ENCODE measurements around the gene COL27A1. TPM values are rescaled to one million over a fixed set of nuclear protein-coding genes. Genes with fewer than 3 reads are reported as not detected.

The COL27A1 gene
- total RNA-seq, 1 donor, result 0.21 TPM

- no peaks in the 10 kb centered on the region for H3K9me3 ChIP-seq (ENCODE audit: low read depth, low read length)
- H3K27me3 ChIP-seq (ENCODE audit: insufficient read depth, low read length), result no peaks in the 10 kb centered on the region
- H3K4me1 ChIP-seq (ENCODE audit: insufficient read depth, low read length), result no peaks in the 10 kb centered on the region
- H3K4me3 ChIP-seq (ENCODE audit: low read length), result no peak overlapping the region
These were observed 81.9 kb downstream of the COL27A1 start for GRCh38 chr9:114237247-114237646.

GRCh38 chr9:114237781-114238180, 82.4 kb downstream of the COL27A1 start:
- Histone ChIP-seq H3K27me3 (ENCODE audit: insufficient read depth, low read length) (no peaks in the 10 kb centered on the region), H3K4me1 (ENCODE audit: insufficient read depth, low read length) (no peaks in the 10 kb centered on the region), H3K9me3 (ENCODE audit: low read depth, low read length) (no peaks in the 10 kb centered on the region)

DNA sequence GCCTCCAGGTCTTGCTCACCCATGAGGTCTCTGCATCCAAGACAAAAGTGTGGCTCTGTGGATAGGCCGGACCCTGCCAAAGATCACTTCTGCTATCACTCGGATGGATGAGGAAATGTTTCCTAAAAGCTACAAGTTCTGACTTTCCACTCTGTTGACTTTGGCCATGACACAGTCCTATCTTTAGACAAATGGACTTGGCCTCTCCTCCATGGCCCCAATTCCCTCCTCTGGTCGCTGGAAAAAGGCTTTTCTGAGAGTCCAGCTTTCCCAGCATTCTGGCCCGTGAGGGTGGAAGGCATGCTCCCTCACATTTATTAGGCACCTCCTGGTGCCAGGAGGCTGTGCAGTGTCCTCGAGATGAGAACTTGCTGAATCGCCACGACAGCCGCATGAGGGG, 83.1 kb downstream of the COL27A1 start:
- Histone ChIP-seq H3K9me3 (ENCODE audit: low read depth, low read length) (no peaks in the 10 kb centered on the region), H3K27me3 (ENCODE audit: insufficient read depth, low read length) (no peaks in the 10 kb centered on the region), H3K4me1 (ENCODE audit: insufficient read depth, low read length) (no peaks in the 10 kb centered on the region), H3K4me3 (ENCODE audit: low read length) (no peak overlapping the region)

More at GRCh38 chr9:114237781-114238180, 82.4 kb downstream of the COL27A1 start:
- H3K4me3 ChIP-seq (ENCODE audit: low read length), result no peak overlapping the region

- no peaks in the 10 kb centered on the region for H3K9me3 ChIP-seq (ENCODE audit: low read depth, low read length)
- H3K27me3 ChIP-seq (ENCODE audit: insufficient read depth, low read length), result no peaks in the 10 kb centered on the region
- H3K4me3 ChIP-seq (ENCODE audit: low read length), result no peak overlapping the region
- no peaks in the 10 kb centered on the region for H3K4me1 ChIP-seq (ENCODE audit: insufficient read depth, low read length)
These were observed 83.8 kb downstream of the COL27A1 start for GRCh38 chr9:114238891-114239875.

DNA sequence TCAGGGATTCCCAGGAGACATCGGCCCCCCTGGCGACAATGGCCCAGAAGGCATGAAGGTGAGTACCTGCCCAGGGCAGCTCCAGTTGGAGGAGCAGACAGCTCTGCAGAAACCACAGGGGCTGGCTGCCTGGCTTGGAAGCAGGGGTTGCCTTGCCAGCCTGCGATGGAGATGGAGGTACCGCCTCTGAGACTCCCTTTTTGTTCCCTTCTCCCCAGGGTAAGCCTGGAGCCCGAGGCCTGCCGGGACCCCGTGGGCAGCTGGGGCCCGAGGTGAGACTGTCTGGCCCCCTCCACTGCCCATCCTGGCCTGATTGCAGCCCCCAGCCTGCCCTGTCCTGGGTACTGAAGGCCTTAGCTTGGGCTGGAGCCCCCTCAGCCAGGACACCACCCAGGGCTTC, 84.9 kb downstream of the COL27A1 start:
- Histone ChIP-seq H3K9me3 (ENCODE audit: low read depth, low read length) (no peaks in the 10 kb centered on the region), H3K27me3 (ENCODE audit: insufficient read depth, low read length) (no peaks in the 10 kb centered on the region), H3K4me3 (ENCODE audit: low read length) (no peak overlapping the region), H3K4me1 (ENCODE audit: insufficient read depth, low read length) (no peaks in the 10 kb centered on the region)

GRCh38 chr9:114240647-114241558, 85.6 kb downstream of the COL27A1 start:
- H3K4me1 ChIP-seq (ENCODE audit: insufficient read depth, low read length), result no peaks in the 10 kb centered on the region
- no peak overlapping the region for H3K4me3 ChIP-seq (ENCODE audit: low read length)
- H3K27me3 ChIP-seq (ENCODE audit: insufficient read depth, low read length), result no peaks in the 10 kb centered on the region
- no peaks in the 10 kb centered on the region for H3K9me3 ChIP-seq (ENCODE audit: low read depth, low read length)

DNA sequence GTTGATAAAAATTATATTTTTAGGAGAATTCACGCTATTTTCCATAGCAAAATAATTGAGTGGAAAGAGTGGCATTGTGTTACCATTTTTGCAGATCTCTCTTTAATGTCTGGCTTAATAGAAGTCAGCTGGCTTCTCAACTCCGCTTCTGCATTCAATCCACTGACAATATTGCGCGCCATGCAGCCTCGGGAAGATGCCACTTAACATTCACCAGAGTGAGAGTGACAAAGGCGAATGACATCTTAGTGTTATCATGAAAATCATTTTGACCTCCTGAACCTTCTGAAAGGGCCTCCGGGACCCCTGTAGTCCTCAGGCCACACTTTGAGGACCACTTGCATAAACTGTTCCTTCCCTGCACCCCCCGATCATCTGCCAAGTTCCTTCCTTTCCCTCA, 87.5 kb downstream of the COL27A1 start:
- no peak overlapping the region for H3K4me3 ChIP-seq (ENCODE audit: low read length)
- no peaks in the 10 kb centered on the region for H3K27me3 ChIP-seq (ENCODE audit: insufficient read depth, low read length)
- no peaks in the 10 kb centered on the region for H3K4me1 ChIP-seq (ENCODE audit: insufficient read depth, low read length)
- no peaks in the 10 kb centered on the region for H3K9me3 ChIP-seq (ENCODE audit: low read depth, low read length)

DNA sequence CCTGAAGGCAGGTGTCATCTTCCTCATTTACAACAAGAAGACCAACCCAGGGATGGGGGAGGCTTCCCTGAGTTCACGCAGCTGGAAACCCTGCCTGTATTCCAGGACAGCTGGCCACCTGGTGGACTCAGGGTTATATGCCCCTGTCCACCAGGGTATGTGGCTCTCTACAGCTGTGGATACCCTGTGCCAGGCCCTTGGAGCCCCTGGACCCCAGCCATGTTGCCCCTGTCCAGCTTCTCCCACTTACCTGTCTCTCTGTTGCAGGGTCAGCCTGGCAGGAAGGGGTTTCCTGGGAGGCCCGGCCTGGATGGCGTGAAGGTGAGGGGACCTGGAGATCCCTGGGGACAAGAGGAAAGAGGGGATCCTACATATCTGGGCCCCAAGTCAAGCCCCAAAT, 87.9 kb downstream of the COL27A1 start:
- no peak overlapping the region for H3K4me3 ChIP-seq (ENCODE audit: low read length)
- no peaks in the 10 kb centered on the region for H3K27me3 ChIP-seq (ENCODE audit: insufficient read depth, low read length)
- no peaks in the 10 kb centered on the region for H3K9me3 ChIP-seq (ENCODE audit: low read depth, low read length)
- no peaks in the 10 kb centered on the region for H3K4me1 ChIP-seq (ENCODE audit: insufficient read depth, low read length)

GRCh38 chr9:114244570-114244969, 89.2 kb downstream of the COL27A1 start:
- no peaks in the 10 kb centered on the region for H3K27me3 ChIP-seq (ENCODE audit: insufficient read depth, low read length)
- no peaks in the 10 kb centered on the region for H3K4me1 ChIP-seq (ENCODE audit: insufficient read depth, low read length)
- no peak overlapping the region for H3K4me3 ChIP-seq (ENCODE audit: low read length)
- H3K9me3 ChIP-seq (ENCODE audit: low read depth, low read length), result no peaks in the 10 kb centered on the region

- Histone ChIP-seq H3K4me1 (ENCODE audit: insufficient read depth, low read length) (no peaks in the 10 kb centered on the region), H3K9me3 (ENCODE audit: low read depth, low read length) (no peaks in the 10 kb centered on the region), H3K4me3 (ENCODE audit: low read length) (no peak overlapping the region), H3K27me3 (ENCODE audit: insufficient read depth, low read length) (no peaks in the 10 kb centered on the region)
These were observed 91.2 kb downstream of the COL27A1 start for GRCh38 chr9:114246558-114246957.

- Histone ChIP-seq H3K9me3 (ENCODE audit: low read depth, low read length) (no peaks in the 10 kb centered on the region), H3K4me3 (ENCODE audit: low read length) (no peak overlapping the region)
These were observed 91.7 kb downstream of the COL27A1 start for GRCh38 chr9:114247077-114247476.

DNA sequence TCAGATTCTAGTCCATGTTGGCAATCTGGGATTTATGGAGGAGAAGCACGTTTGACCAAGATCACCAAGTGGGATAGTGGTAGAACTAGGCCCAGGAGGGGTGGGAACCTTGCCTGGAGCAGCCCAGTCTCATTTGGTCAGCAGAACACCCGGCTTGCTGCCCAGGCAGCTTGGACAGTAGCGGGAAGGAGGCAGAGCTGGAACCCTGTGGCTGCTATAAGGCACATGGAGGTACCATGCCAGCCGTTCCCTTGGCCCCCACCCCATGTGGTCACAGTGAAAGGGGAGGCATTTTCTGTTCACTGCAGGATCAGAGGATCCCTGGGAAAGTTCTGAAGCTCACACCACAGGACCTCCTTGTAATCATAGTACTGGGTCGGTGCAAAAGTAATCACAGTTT, 92.2 kb downstream of the COL27A1 start:
- Histone ChIP-seq H3K4me1 (ENCODE audit: insufficient read depth, low read length) (no peaks in the 10 kb centered on the region), H3K27me3 (ENCODE audit: insufficient read depth, low read length) (no peaks in the 10 kb centered on the region), H3K9me3 (ENCODE audit: low read depth, low read length) (no peaks in the 10 kb centered on the region), H3K4me3 (ENCODE audit: low read length) (no peak overlapping the region)

More at GRCh38 chr9:114247077-114247476, 91.7 kb downstream of the COL27A1 start:
- H3K27me3 ChIP-seq (ENCODE audit: insufficient read depth, low read length), result no peaks in the 10 kb centered on the region
- H3K4me1 ChIP-seq (ENCODE audit: insufficient read depth, low read length), result no peaks in the 10 kb centered on the region

DNA sequence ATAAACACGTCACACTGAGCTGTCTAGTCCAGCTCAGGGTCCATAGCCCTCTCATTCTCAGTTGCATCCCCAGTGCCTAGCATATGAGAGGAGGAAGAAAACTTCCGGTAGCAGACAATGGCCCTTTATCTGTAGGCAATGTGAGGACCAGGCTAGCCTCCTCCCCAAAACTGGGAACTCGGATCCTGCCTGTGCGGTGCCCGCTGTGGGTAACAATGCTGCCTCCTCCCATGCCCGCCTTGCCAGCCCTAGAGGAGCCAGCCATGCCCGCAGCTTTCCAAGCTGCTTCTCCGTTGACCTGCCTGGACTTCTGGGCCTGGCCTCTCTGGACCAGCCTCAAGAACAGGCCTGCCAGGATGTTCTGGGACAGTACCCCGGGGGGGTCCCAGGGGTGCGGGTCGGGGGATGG, 93.0 kb downstream of the COL27A1 start:
- no peaks in the 10 kb centered on the region for H3K4me1 ChIP-seq (ENCODE audit: insufficient read depth, low read length)
- no peak overlapping the region for H3K4me3 ChIP-seq (ENCODE audit: low read length)
- no peaks in the 10 kb centered on the region for H3K9me3 ChIP-seq (ENCODE audit: low read depth, low read length)
- no peaks in the 10 kb centered on the region for H3K27me3 ChIP-seq (ENCODE audit: insufficient read depth, low read length)

DNA sequence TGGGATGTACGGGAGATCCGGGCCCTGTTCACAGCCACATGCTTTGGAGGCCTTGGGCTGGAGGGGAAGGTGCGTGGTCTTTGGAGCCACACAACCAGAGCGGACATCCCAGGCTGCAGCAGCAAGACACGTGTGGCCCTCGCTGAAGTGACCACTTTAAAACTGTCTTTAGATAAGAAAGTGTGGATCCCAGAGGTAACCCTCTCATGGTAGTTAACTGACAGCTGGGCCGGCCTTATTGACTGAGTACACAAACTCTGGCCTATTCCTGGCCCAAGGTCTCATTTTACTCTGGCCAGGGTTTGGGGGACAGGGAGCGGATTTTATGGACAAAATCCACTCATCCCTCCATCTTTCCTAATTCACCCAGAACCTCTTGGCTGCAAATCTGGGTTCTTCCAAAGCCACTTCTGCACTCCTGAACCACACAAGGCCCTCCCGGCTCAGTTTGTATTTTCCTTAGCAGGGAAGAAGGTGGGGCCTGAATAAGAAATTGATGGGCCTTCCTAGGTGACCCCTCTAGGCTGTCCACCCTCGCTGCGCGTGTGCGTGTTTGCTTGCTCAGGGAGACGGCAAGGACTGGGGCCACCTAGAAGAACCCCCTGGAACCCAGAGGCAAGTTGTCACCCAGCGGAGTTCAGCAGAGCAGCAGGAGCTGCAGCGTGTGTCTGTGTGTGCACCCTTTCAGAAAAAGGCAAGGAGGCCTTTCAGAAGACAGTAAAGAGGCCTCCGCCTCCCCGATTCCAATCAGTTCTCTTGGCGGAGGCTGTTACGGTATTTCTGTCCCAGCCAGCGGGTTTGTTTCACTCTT, 94.3 kb downstream of the COL27A1 start:
- Histone ChIP-seq H3K9me3 (ENCODE audit: low read depth, low read length) (no peaks in the 10 kb centered on the region), H3K4me1 (ENCODE audit: insufficient read depth, low read length) (no peaks in the 10 kb centered on the region), H3K4me3 (ENCODE audit: low read length) (no peak overlapping the region), H3K27me3 (ENCODE audit: insufficient read depth, low read length) (no peaks in the 10 kb centered on the region)
